ENCODE results near the gene ERMARD. TPM values are rescaled to one million over a fixed set of nuclear protein-coding genes. Genes with fewer than 3 reads are reported as not detected.

The ERMARD gene
- total RNA-seq, 1 donor from 2014 or later = 24.8 TPM

DNA sequence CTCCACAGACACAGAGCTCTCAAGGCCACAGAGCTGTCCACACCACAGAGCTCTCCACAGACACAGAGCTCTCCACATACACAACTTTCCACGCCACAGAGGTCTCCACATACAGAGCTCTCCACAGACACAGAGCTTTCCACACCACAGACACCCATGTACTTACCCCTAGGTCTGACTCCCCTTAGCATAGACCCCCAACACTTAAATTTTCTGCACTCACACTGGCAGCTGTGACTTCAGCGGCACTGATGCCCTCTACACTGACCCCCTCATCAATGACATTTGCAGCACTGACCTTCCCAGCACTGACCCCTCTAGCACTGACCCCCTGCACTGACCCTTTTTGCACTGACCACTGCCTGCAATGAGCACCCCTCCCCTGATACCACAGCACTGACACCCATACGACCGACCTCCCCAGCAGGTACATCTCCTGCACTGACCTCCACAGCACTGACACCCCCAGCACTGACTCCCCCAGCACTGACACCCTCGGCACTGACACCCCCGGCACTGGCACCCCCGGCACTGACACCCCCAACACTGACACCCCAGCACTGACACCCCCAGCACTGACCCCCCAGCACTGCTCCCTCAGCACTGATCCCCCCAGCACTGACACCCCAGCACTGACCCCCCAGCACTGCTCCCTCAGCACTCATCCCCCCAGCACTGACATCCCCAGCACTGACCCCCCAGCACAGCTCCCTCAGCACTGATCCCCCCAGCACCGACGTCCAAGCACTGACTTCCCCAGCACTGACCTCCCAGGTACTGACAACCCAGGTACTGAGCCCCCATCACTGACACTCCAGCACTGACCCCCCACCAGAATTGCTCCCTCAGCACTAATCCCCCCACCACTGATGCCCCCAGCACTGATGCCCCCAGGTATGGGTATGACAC, 56.5 kb downstream of the ERMARD start:
- no peak overlapping the region for H3K4me3 Mint-ChIP-seq (ENCODE audit: unreplicated experiment)

GRCh38 chr6:169808608-169808967, 57.2 kb downstream of the ERMARD start:
- Mint-ChIP-seq H3K27me3 (ENCODE audit: unreplicated experiment) (peaks cover 21% of the 10 kb centered on the region), H3K4me1 (ENCODE audit: unreplicated experiment) (no peaks in the 10 kb centered on the region)

More for the DNA sequence above, 56.5 kb downstream of the ERMARD start:
- H3K27ac Mint-ChIP-seq (ENCODE audit: unreplicated experiment) = no peak overlapping the region
- peaks cover 3% of the 10 kb centered on the region for H3K36me3 Mint-ChIP-seq (ENCODE audit: low read depth, unreplicated experiment)
- H3K4me1 Mint-ChIP-seq (ENCODE audit: unreplicated experiment) = no peaks in the 10 kb centered on the region
- H3K9me3 Mint-ChIP-seq (ENCODE audit: unreplicated experiment) = no peaks in the 10 kb centered on the region
- H3K27me3 Mint-ChIP-seq (ENCODE audit: unreplicated experiment) = peaks cover 21% of the 10 kb centered on the region
- DNase-seq (ENCODE audit: low spot score) = no peak
- TF ChIP-seq, protein P1, sequence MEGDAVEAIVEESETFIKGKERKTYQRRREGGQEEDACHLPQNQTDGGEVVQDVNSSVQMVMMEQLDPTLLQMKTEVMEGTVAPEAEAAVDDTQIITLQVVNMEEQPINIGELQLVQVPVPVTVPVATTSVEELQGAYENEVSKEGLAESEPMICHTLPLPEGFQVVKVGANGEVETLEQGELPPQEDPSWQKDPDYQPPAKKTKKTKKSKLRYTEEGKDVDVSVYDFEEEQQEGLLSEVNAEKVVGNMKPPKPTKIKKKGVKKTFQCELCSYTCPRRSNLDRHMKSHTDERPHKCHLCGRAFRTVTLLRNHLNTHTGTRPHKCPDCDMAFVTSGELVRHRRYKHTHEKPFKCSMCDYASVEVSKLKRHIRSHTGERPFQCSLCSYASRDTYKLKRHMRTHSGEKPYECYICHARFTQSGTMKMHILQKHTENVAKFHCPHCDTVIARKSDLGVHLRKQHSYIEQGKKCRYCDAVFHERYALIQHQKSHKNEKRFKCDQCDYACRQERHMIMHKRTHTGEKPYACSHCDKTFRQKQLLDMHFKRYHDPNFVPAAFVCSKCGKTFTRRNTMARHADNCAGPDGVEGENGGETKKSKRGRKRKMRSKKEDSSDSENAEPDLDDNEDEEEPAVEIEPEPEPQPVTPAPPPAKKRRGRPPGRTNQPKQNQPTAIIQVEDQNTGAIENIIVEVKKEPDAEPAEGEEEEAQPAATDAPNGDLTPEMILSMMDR (IDR thresholded peaks at IDR 0.05; ENCODE audit: unreplicated experiment) = no peak

GRCh38 chr6:169809386-169809785, 58.0 kb downstream of the ERMARD start:
- Mint-ChIP-seq H3K4me3 (ENCODE audit: unreplicated experiment) (no peak overlapping the region), H3K27ac (ENCODE audit: unreplicated experiment) (no peak overlapping the region), H3K9me3 (ENCODE audit: unreplicated experiment) (no peaks in the 10 kb centered on the region), H3K4me1 (ENCODE audit: unreplicated experiment) (no peaks in the 10 kb centered on the region), H3K36me3 (ENCODE audit: low read depth, unreplicated experiment) (peaks cover 3% of the 10 kb centered on the region), H3K27me3 (ENCODE audit: unreplicated experiment) (peaks cover 18% of the 10 kb centered on the region)
- TF ChIP-seq, protein P1 (IDR thresholded peaks at IDR 0.05; ENCODE audit: unreplicated experiment) = no peak
- no peak for DNase-seq (ENCODE audit: low spot score)

More at GRCh38 chr6:169808608-169808967, 57.2 kb downstream of the ERMARD start:
- H3K27ac Mint-ChIP-seq (ENCODE audit: unreplicated experiment) = no peak overlapping the region
- DNase-seq (ENCODE audit: low spot score) = no peak
- H3K4me3 Mint-ChIP-seq (ENCODE audit: unreplicated experiment) = no peak overlapping the region
- TF ChIP-seq, protein P1 (IDR thresholded peaks at IDR 0.05; ENCODE audit: unreplicated experiment) = no peak
- peaks cover 3% of the 10 kb centered on the region for H3K36me3 Mint-ChIP-seq (ENCODE audit: low read depth, unreplicated experiment)
- H3K9me3 Mint-ChIP-seq (ENCODE audit: unreplicated experiment) = no peaks in the 10 kb centered on the region

- peaks cover 4% of the 10 kb centered on the region for H3K9me3 Mint-ChIP-seq (ENCODE audit: unreplicated experiment)
- H3K36me3 Mint-ChIP-seq (ENCODE audit: low read depth, unreplicated experiment) = peaks cover 3% of the 10 kb centered on the region
- no peak overlapping the region for H3K4me3 Mint-ChIP-seq (ENCODE audit: unreplicated experiment)
- peaks cover 11% of the 10 kb centered on the region for H3K27me3 Mint-ChIP-seq (ENCODE audit: unreplicated experiment)
- H3K27ac Mint-ChIP-seq (ENCODE audit: unreplicated experiment) = no peak overlapping the region
- no peaks in the 10 kb centered on the region for H3K4me1 Mint-ChIP-seq (ENCODE audit: unreplicated experiment)
- no peak for DNase-seq (ENCODE audit: low spot score)
- TF ChIP-seq, protein P1 (IDR thresholded peaks at IDR 0.05; ENCODE audit: unreplicated experiment) = no peak
These were observed 58.9 kb downstream of the ERMARD start for GRCh38 chr6:169810066-169810989.

Data from endothelial cell (in vitro differentiated cells).